WI38 (cell line): ENCODE data around the gene IPP.
"Not testable (repeated sequence)": the region's sequence is repeated elsewhere in the genome, so short reads cannot be mapped to it uniquely, and the experiment has no call there.

ENCODE experiments used
- H3K4me3 ChIP-seq: 2 replicates; pipeline ENCODE4 v1.5.1; 2011; ENCODE audit warnings: low read depth, mild to moderate bottlenecking, control low read depth, low read length
- CTCF ChIP-seq: IDR thresholded peaks from 2 replicates; pipeline ENCODE4 v1.5.1; 2012; ENCODE audit warnings: low read depth, mild to moderate bottlenecking, control low read depth, low read length

Gene IPP

GRCh38 chr1:45730780-45731319 lies 19.6 kb downstream of the IPP start:
- TF ChIP-seq CTCF, result no peak
- no peak overlapping the region for H3K4me3 ChIP-seq

- no peak for TF ChIP-seq CTCF
- no peak overlapping the region for H3K4me3 ChIP-seq
Observed at GRCh38 chr1:45730075-45730779, 20.2 kb downstream of the IPP start.

GRCh38 chr1:45726007-45726406 lies 24.4 kb downstream of the IPP start:
- H3K4me3 ChIP-seq, result not testable (repeated sequence)

- no peak overlapping the region for H3K4me3 ChIP-seq
- no peak for TF ChIP-seq CTCF
Observed at GRCh38 chr1:45723248-45723930, 27.1 kb downstream of the IPP start.

GRCh38 chr1:45722809-45723208 lies 27.6 kb downstream of the IPP start:
- TF ChIP-seq CTCF, result no peak
- no peak overlapping the region for H3K4me3 ChIP-seq

GRCh38 chr1:45721207-45721606 lies 29.2 kb downstream of the IPP start:
- no peak for TF ChIP-seq CTCF
- no peak overlapping the region for H3K4me3 ChIP-seq

- no peak overlapping the region for H3K4me3 ChIP-seq
- no peak for TF ChIP-seq CTCF
Observed at GRCh38 chr1:45718289-45718688, 32.2 kb downstream of the IPP start.

GRCh38 chr1:45717386-45717785 lies 33.1 kb downstream of the IPP start:
- not testable (repeated sequence) for H3K4me3 ChIP-seq
